HCT116 (cell line): ENCODE data around the gene CMPK1. TPM values are rescaled to one million over a fixed set of nuclear protein-coding genes. Genes with fewer than 3 reads are reported as not detected.

Experiments
- ATAC-seq: fragments of 200-7000 bp; cut with Tn5 transposase; 2 replicates; pipeline ENCODE4 v1.9.1; 2020; ENCODE audit warnings: mild to moderate bottlenecking, moderate library complexity
- BruUV-seq: library from RNA; stranded (reverse); fragments of 400-500 nt; replicated peaks from 2 replicates; lab custom pipeline; 2021; lab: Mats Ljungman, UMichigan
- CTCF ChIA-PET: fragments of 300-600 bp; sonication (Branson Sonifier 250); formaldehyde crosslinking; loops from one replicate; lab custom pipeline; 2021; ENCODE audit warnings: antibody characterized with exemption; lab: Charles Lee
- POLR2A ChIA-PET: fragments of 300-600, 350-600 bp; sonication (Branson Sonifier 250); formaldehyde crosslinking; loops from one replicate; lab custom pipeline; 2021; ENCODE audit warnings: antibody characterized with exemption; lab: Charles Lee
- RAD21 ChIA-PET, 2 experiments: fragments of 300-600 bp; sonication (Branson Sonifier 250); formaldehyde crosslinking; loops; one replicate each; lab custom pipeline; 2023; ENCODE audit warnings: low total read pairs in 2 of 2; ENCODE audit not compliant: uncharacterized antibody in 2 of 2, unreplicated experiment in 2 of 2, low non-redundant PET in 1 of 2; lab: Charles Lee
- DNase-seq: peaks from one replicate; pipeline ENCODE4 v3.0.0-alpha.2; 2010; ENCODE audit warnings: low read depth, low spot score
- H2AFZ ChIP-seq: fragments of 200-600 bp; shearing (Covaris generic), sonication (generic); 2 replicates; pipeline ENCODE4 v1.6.1; 2017; ENCODE audit warnings: low read depth, mixed run types, mixed read lengths, antibody characterized with exemption, low read length; ENCODE audit not compliant: poor library complexity, severe bottlenecking
- H3K27ac ChIP-seq: 2 replicates; pipeline ENCODE4 v1.5.1; 2012; ENCODE audit warnings: low read depth, low read length
- H3K27me3 ChIP-seq: fragments of 200-600 bp; sonication (generic); 2 replicates; pipeline ENCODE4 v1.6.1; 2016; ENCODE audit warnings: mixed run types, low read length, mixed read lengths; ENCODE audit not compliant: insufficient read depth
- H3K36me3 ChIP-seq, 2 experiments: fragments of 200-500 bp in 1 of 2; fragments of 200-600 bp in 1 of 2; sonication (Bioruptor generic) in 1 of 2; sonication (generic) in 1 of 2; 2 replicates each; pipeline versions ENCODE4 v1.5.1 to v1.6.1; 2014 to 2016; ENCODE audit warnings: low read length in 2 of 2, inconsistent platforms in 1 of 2, mixed read lengths in 1 of 2, mixed run types in 1 of 2; ENCODE audit not compliant: insufficient read depth in 2 of 2, control insufficient read depth in 1 of 2
- H3K4me1 ChIP-seq, 2 experiments: fragments of 200-600 bp in 1 of 2; sonication (generic) in 1 of 2; 2 replicates each; pipeline versions ENCODE4 v1.5.1 to v1.6.1; 2012 to 2017; ENCODE audit warnings: low read length in 2 of 2, inconsistent platforms in 1 of 2, mild to moderate bottlenecking in 1 of 2, mixed read lengths in 1 of 2, mixed run types in 1 of 2, moderate library complexity in 1 of 2; ENCODE audit not compliant: insufficient read depth in 2 of 2, control insufficient read depth in 1 of 2
- H3K4me2 ChIP-seq: fragments of 200-600 bp; sonication (generic); 2 replicates; pipeline ENCODE4 v1.6.1; 2017; ENCODE audit warnings: mixed run types, low read length, mixed read lengths
- H3K4me3 ChIP-seq, 2 experiments: fragments of 200-600 bp in 1 of 2; sonication (generic) in 1 of 2; replicated peaks in 1 of 2; 2 replicates each; pipeline ENCODE4 v1.5.1; 2011 to 2016; ENCODE audit warnings: low read length in 2 of 2, control low read depth in 1 of 2, low read depth in 1 of 2, mild to moderate bottlenecking in 1 of 2, mixed read lengths in 1 of 2, mixed run types in 1 of 2
- H3K79me2 ChIP-seq: fragments of 200-600 bp; sonication (generic); 2 replicates; pipeline ENCODE4 v1.6.1; 2017; ENCODE audit warnings: mild to moderate bottlenecking, mixed run types, low read length, moderate library complexity, mixed read lengths; ENCODE audit not compliant: insufficient read depth
- H3K9ac ChIP-seq: fragments of 200-600 bp; sonication (generic); 2 replicates; pipeline ENCODE4 v1.6.1; 2016; ENCODE audit warnings: low read length, mixed read lengths
- H3K9me2 ChIP-seq: fragments of 200-600 bp; sonication (generic), shearing (Covaris generic); 2 replicates; pipeline ENCODE4 v1.6.1; 2017; ENCODE audit warnings: mixed run types, mild to moderate bottlenecking, moderate library complexity; ENCODE audit not compliant: insufficient read depth
- H3K9me3 ChIP-seq, 2 experiments: fragments of 200-500 bp in 1 of 2; fragments of 200-600 bp in 1 of 2; sonication (Bioruptor generic) in 1 of 2; sonication (generic) in 1 of 2; 2 replicates each; pipeline ENCODE4 v1.6.1; 2014 to 2017; ENCODE audit warnings: low read length in 2 of 2, mixed read lengths in 2 of 2, inconsistent platforms in 1 of 2, low read depth in 1 of 2, mild to moderate bottlenecking in 1 of 2, mixed run types in 1 of 2, moderate library complexity in 1 of 2; ENCODE audit not compliant: control insufficient read depth in 1 of 2, insufficient read depth in 1 of 2
- H4K20me1 ChIP-seq: fragments of 200-600 bp; sonication (generic), shearing (Covaris generic); 2 replicates; pipeline ENCODE4 v1.6.1; 2017; ENCODE audit warnings: mixed run types, mild to moderate bottlenecking, moderate library complexity; ENCODE audit not compliant: insufficient read depth
- CBX3 ChIP-seq: IDR thresholded peaks from 2 replicates; pipeline ENCODE4 v1.6.1; 2012; ENCODE audit warnings: low read depth
- CEBPB ChIP-seq: IDR thresholded peaks from 2 replicates; pipeline ENCODE4 v1.6.1; 2012; ENCODE audit warnings: low read depth
- EGR1 ChIP-seq: IDR thresholded peaks from 2 replicates; pipeline ENCODE4 v1.6.1; 2012; ENCODE audit warnings: low read depth
- ELF1 ChIP-seq: IDR thresholded peaks from 2 replicates; pipeline ENCODE4 v1.6.1; 2012; ENCODE audit warnings: low read depth, borderline replicate concordance
- EZH2 ChIP-seq: fragments of 200-600 bp; sonication (generic); IDR thresholded peaks from 2 replicates; pipeline ENCODE4 v1.6.1; 2017; ENCODE audit warnings: antibody characterized with exemption, mixed run types
- EZH2phosphoT487 ChIP-seq: fragments of 200-600 bp; IDR thresholded peaks from 2 replicates; pipeline ENCODE4 v1.6.1; 2018; ENCODE audit warnings: antibody characterized with exemption, borderline replicate concordance
- FOSL1 ChIP-seq: IDR thresholded peaks from 2 replicates; pipeline ENCODE4 v1.6.1; 2012; ENCODE audit warnings: low read depth
- POLR2AphosphoS5 ChIP-seq: IDR thresholded peaks from 2 replicates; pipeline ENCODE4 v1.6.1; 2011; ENCODE audit warnings: mild to moderate bottlenecking, low read depth, low read length, moderate library complexity
- RAD21 ChIP-seq: IDR thresholded peaks from 2 replicates; pipeline ENCODE4 v1.6.1; 2012; ENCODE audit warnings: low read depth, mild to moderate bottlenecking
- ZNF274 ChIP-seq: fragments of 200-500 bp; sonication (Bioruptor generic); IDR thresholded peaks from 2 replicates; pipeline ENCODE4 v1.6.1; 2014; ENCODE audit warnings: mild to moderate bottlenecking, low read depth, low read length, inconsistent platforms
- intact Hi-C: fragments of 100-400 bp; cut with micrococcal nuclease; formaldehyde crosslinking; loops from 2 replicates; pipeline ENCODE4 v1.10.0; 2022
- total RNA-seq: library from RNA; stranded (reverse); gene quantifications from one replicate; pipeline ENCODE4 v1.2.1, GENCODE V29; 2021; ENCODE audit not compliant: unreplicated experiment
- TF ChIP-seq, protein P1 (sequence below): IDR thresholded peaks from 2 replicates; pipeline ENCODE4 v1.6.1; 2011; ENCODE audit warnings: mild to moderate bottlenecking, low read length, moderate library complexity; ENCODE audit not compliant: insufficient replicate concordance; ENCODE audit errors: extremely low read depth
- TF ChIP-seq, protein P2 (sequence below): IDR thresholded peaks from 2 replicates; pipeline ENCODE4 v1.6.1; 2012; ENCODE audit warnings: low read depth

CMPK1 gene
- total RNA-seq, 1 experiment from 2014 or later: 78.4 TPM

- no peaks in the 10 kb centered on the region for H4K20me1 ChIP-seq
- no peaks in the 10 kb centered on the region for H3K4me1 ChIP-seq
- H3K9me3 ChIP-seq: no peaks in the 10 kb centered on the region
- ChIA-PET POLR2A (no interaction called here), RAD21 (no interaction called here)
- H2AFZ ChIP-seq: no peak overlapping the region
- no peak overlapping the region for H3K4me3 ChIP-seq
- H3K4me2 ChIP-seq: no peak overlapping the region
- no peak overlapping the region for H3K27ac ChIP-seq
- DNase-seq (no peak), ATAC-seq (no peak)
- no peaks in the 10 kb centered on the region for H3K9me2 ChIP-seq
- BruUV-seq: no TSS peak
- no peak overlapping the region for H3K9ac ChIP-seq
- intact Hi-C loops: no loop called here
- no peaks in the 10 kb centered on the region for H3K79me2 ChIP-seq
- H3K36me3 ChIP-seq: peaks cover 0 to 12% of the 10 kb centered on the region in 2 experiments; a peak in 2 of 4 replicates
- TF ChIP-seq, protein P1, sequence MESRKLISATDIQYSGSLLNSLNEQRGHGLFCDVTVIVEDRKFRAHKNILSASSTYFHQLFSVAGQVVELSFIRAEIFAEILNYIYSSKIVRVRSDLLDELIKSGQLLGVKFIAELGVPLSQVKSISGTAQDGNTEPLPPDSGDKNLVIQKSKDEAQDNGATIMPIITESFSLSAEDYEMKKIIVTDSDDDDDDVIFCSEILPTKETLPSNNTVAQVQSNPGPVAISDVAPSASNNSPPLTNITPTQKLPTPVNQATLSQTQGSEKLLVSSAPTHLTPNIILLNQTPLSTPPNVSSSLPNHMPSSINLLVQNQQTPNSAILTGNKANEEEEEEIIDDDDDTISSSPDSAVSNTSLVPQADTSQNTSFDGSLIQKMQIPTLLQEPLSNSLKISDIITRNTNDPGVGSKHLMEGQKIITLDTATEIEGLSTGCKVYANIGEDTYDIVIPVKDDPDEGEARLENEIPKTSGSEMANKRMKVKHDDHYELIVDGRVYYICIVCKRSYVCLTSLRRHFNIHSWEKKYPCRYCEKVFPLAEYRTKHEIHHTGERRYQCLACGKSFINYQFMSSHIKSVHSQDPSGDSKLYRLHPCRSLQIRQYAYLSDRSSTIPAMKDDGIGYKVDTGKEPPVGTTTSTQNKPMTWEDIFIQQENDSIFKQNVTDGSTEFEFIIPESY: no peak
- TF ChIP-seq CBX3 (no peak), EZH2 (no peak), EGR1 (no peak)
- TF ChIP-seq, all 23 proteins: peak for 0
- CTCF ChIA-PET: no interaction called here
- H3K27me3 ChIP-seq: no peaks in the 10 kb centered on the region
These were observed 40.9 kb downstream of the CMPK1 start for GRCh38 chr1:47374501-47374900.

DNA sequence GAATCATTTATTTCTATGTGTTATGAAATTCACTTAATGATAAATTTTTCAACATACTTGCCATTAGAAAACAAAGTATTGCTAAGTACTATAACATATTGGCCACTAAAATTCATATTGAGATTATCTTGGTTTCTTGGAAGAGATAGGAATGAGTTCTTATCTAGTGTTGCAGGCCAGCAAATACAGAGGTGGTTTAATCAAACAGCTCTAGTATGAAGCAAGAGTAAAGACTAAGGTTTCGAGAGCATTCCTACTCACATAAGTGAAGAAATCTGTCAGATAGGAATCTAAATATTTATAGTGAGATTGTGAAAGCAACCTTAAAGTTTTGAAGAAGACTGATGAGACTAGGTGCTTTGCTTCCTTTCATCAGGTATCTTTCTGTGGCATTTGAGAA is 44.6 kb downstream of the CMPK1 start:
- no peak for ATAC-seq
- Histone ChIP-seq H4K20me1 (no peaks in the 10 kb centered on the region), H3K4me1 (no peaks in the 10 kb centered on the region), H3K9me2 (no peaks in the 10 kb centered on the region), H3K79me2 (no peaks in the 10 kb centered on the region), H3K4me3 (no peak overlapping the region), H3K36me3 (peaks cover 0 to 13% of the 10 kb centered on the region in 2 experiments; a peak in 2 of 4 replicates), H3K9ac (no peak overlapping the region), H3K27ac (no peak overlapping the region), H3K9me3 (no peaks in the 10 kb centered on the region), H2AFZ (no peak overlapping the region)
- intact Hi-C loops: no loop called here
- POLR2A ChIA-PET: no interaction called here
- DNase-seq: no peak
- no TSS peak for BruUV-seq
- TF ChIP-seq RAD21 (no peak), CEBPB (no peak), EZH2phosphoT487 (no peak), ZNF274 (no peak), POLR2AphosphoS5 (no peak), FOSL1 (no peak), ELF1 (no peak)
- TF ChIP-seq, protein P2, sequence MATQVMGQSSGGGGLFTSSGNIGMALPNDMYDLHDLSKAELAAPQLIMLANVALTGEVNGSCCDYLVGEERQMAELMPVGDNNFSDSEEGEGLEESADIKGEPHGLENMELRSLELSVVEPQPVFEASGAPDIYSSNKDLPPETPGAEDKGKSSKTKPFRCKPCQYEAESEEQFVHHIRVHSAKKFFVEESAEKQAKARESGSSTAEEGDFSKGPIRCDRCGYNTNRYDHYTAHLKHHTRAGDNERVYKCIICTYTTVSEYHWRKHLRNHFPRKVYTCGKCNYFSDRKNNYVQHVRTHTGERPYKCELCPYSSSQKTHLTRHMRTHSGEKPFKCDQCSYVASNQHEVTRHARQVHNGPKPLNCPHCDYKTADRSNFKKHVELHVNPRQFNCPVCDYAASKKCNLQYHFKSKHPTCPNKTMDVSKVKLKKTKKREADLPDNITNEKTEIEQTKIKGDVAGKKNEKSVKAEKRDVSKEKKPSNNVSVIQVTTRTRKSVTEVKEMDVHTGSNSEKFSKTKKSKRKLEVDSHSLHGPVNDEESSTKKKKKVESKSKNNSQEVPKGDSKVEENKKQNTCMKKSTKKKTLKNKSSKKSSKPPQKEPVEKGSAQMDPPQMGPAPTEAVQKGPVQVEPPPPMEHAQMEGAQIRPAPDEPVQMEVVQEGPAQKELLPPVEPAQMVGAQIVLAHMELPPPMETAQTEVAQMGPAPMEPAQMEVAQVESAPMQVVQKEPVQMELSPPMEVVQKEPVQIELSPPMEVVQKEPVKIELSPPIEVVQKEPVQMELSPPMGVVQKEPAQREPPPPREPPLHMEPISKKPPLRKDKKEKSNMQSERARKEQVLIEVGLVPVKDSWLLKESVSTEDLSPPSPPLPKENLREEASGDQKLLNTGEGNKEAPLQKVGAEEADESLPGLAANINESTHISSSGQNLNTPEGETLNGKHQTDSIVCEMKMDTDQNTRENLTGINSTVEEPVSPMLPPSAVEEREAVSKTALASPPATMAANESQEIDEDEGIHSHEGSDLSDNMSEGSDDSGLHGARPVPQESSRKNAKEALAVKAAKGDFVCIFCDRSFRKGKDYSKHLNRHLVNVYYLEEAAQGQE: no peak
- TF ChIP-seq, all 23 proteins: peak for 0
- CTCF ChIA-PET: no interaction called here
- RAD21 ChIA-PET: no interaction called here
- no peak overlapping the region for H3K4me2 ChIP-seq
- H3K27me3 ChIP-seq: no peaks in the 10 kb centered on the region
